Peyer's patch (tissue), 4 donors: Measurements from ENCODE around the gene FAM169A.

Source experiments
- CTCF ChIP-seq, 6 experiments: fragments of 450-650 bp in 4 of 6; fragments of 200-600 bp in 2 of 6; sonication (generic) in 1 of 6; IDR thresholded peaks; one replicate each; pipeline ENCODE4 v1.5.1; 2017 to 2019; ENCODE audit warnings: antibody characterized with exemption in 6 of 6, mild to moderate bottlenecking in 3 of 6, moderate library complexity in 1 of 6
- POLR2A ChIP-seq, 2 donors: fragments of 450-650 bp; IDR thresholded peaks; one replicate each; pipeline ENCODE4 v1.5.1; 2017; ENCODE audit warnings: antibody characterized with exemption in 2 of 2, mild to moderate bottlenecking in 2 of 2, moderate library complexity in 2 of 2

- no peak for TF ChIP-seq POLR2A (IDR thresholded peaks at IDR 0.05)
- TF ChIP-seq CTCF (IDR thresholded peaks at IDR 0.05): no peak
Measured at GRCh38 chr5:74798977-74799911, 66.9 kb downstream of the FAM169A start.
